Fibroblast of skin of back (primary cell): ENCODE results near the gene FIGN.

Experiments used
- DNase-seq: peaks from one replicate; pipeline ENCODE4 v3.0.0-alpha.2; 2013

The FIGN gene

GRCh38 chr2:163736433-163737189 lies 803 bp upstream of the FIGN start:
- peak; percentile 42 for DNase-seq

- DNase-seq: peak; percentile 27
These were observed 725 bp downstream of the FIGN start for GRCh38 chr2:163734881-163735684.

DNA sequence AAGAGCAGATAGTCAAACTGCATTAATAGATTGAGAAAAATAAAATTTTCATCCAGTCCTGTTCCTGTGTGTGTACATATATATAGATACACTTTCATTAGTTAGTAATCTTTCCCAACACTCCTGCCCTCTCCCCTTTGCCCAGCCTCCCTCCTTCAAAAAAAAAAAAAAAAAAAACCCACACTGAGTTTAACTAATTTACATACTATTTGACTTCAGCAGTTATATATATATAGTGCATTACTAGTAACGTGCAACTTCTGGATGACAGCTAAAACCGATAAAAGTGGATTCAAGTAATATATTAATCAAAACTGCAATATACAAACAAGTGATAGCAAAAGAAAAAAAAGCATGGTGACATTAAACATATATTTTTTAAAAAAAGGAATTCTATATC lies 1.4 kb downstream of the FIGN start:
- no peak for DNase-seq

DNA sequence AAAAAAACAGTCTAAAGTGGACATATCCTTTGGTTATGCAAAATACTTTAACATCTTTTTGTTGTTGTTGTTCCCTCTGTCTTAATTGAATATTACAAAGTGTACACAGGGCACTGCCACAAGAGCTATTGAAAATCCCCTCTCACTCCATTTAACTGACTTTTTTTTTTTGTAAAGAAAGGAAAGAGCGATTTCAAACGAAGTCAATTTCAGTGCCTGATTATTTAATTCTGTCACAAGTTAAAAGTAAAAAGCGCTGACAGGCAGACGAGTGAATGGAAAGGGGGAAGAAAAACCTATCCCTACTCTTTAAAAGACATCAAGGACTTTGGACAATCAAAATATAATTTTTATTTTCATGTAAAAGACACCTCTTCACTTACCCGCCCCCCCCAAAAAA lies 1.9 kb downstream of the FIGN start:
- DNase-seq: no peak

DNA sequence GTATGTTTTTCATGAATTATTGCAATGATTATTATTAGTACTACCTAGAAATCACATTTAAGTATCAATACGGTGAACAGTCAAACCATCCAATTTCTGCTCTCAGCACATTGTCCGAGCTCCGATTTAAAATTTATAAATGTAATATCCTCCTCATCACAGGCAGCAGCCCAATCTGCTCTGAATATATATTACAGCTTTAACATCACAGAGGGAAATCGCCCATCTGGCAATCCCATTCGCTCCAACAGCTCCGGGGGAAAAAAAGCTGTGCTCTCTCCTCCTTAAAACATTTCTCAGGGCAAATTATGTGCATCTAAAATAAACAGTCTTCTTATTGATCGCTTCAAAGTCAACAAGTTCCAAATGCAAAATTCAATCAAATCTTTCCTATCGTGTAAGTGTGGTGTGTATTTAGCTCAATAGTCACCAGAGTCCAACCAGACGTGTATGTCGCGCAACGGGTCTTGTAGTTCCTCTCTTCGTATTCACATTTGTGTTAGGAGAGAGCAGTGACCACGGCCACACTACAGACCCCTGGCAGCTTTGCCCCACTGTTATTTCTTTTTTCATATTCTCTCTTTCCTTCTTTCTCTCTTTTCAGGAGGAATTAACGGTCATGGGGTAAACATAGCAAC lies 2.4 kb downstream of the FIGN start:
- DNase-seq: no peak

DNA sequence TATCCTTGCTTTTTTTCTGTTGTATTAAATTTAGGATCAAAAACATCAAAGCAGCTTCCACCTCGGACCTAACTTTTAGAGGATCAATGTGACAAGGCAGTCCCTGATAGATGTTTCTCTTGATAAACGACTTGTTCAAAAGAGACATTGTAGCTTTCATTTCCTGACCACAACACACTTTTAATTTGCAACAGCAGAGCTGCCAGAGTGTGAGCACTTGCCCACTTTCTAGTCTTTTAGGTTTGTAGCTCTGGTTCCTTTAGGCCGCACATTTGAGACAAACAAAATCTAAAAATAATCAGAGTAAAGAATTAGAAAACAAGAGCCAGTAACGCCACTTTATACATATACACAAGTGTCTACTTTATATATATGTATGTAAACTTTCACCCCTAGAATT lies 3.1 kb downstream of the FIGN start:
- DNase-seq: no peak

GRCh38 chr2:163731735-163732134 lies 4.1 kb downstream of the FIGN start:
- DNase-seq: no peak

DNA sequence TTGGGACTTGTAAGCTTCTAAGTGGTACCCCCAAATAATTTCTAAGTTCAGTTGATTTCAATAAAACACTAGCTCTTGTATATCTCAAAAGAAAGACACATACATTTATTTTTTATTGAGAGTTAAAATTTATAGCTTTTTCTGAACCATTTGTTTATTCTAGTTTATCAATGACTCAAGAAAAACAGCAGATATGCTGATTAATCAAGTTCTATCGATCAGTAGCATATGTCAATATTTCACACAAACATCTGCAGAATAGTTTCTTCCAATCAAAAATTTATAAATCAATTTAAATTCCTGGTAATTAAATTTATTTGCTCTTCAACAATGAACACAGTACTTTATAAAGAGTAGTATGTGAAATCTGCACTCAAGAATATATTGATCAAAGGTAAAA lies 5.3 kb downstream of the FIGN start:
- no peak for DNase-seq

DNA sequence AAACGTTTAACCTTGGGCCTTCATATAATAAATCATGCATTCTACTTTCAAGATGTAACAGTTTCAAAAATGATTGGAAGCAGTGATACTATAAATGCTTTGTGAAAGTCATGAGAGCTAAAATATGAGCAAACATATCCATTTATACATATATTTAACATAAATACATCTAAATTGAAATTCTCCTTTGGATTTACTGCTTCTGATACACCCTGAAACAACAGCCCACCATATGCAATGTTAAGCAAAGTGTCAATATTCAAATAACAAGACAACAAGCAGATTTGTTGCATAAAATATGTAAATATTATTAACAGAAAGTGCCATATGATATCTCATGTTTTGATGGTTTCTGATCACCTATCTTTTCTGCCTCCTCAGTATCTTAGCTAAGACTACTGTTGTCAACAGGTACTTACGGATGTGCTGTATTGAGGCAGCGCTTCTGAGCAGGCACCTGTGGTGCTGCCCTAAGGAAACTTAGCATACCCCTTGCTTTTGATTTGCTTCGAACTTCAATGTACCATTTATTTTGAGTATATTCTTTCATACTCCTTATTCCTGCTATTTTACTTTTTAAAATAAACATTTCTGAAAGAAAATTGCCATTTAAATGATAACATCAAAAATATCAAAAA lies 6.1 kb downstream of the FIGN start:
- DNase-seq: no peak

- no peak for DNase-seq
These were observed 11.9 kb downstream of the FIGN start for GRCh38 chr2:163723881-163724280.

- DNase-seq: no peak
These were observed 12.5 kb downstream of the FIGN start for GRCh38 chr2:163723348-163723747.

- DNase-seq: no peak
These were observed 16.5 kb downstream of the FIGN start for GRCh38 chr2:163719331-163719730.

DNA sequence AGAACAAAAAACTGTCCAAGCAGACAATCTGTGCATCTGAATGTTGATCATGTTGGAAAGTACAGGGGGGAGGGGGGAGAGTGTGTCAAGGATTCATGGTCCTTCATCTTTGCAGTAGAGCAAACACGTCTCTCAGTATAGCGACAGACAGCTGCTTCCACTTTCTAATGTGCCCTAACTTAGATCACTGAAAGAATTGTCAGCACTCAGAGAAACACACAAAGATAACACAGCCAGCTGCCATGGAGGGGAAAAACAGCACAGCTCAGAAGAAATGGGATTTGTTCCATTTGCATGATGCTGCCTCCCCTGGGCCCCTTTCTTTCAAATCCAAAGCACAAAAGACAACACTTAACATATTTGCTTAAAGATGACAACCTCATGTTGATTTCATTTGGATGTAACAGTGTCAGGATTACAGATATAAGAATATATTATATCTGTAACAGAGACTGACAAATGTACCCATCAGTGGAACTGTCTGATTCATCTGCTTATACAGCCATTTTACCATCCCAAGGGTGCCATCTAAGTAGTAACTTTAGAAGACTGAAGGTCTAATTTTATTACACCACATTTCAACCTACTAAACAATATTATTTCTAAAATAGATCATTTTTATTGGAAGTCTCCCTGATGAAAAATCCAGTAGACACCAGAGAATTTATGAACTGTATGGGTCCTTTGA lies 17.7 kb downstream of the FIGN start:
- DNase-seq: peak; percentile 3

DNA sequence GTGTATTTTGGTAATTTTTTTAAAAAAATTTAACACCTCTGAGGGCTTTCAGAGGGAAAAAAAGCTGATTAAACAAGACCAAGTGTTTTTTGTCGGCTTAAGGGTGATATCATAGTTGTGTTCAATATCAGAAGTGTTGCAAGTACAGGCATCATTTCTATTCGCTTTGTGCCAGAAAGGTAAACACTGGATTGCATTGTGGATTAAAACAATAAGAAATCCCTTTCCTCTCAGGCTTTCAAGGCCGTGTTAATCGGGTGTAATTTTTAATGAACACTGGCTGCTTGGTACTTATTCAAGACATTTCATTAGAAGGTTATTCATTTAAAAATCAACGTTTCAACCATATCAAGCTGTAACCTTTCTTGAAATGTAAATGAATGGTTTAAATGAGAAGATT lies 18.3 kb downstream of the FIGN start:
- DNase-seq: no peak

DNA sequence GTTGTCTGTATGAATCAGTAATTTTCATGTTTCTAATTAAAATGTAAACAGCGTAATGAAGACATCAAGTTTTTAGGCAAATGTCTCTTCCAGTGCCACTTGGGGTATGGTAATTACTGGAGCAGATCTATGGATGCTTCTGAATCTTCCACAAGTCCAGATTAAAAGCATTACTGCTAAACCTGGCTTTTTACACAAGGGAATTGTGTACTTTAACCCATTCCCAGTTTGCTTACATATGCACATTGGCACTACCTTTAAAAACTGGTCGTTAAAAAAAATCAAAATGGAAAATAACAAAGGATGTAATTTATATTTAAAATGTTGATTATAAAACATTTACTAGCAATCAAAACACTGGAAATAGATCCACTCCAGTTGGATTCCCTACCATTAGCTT lies 19.7 kb downstream of the FIGN start:
- DNase-seq: no peak

- DNase-seq: no peak
These were observed 20.1 kb downstream of the FIGN start for GRCh38 chr2:163715668-163716067.

DNA sequence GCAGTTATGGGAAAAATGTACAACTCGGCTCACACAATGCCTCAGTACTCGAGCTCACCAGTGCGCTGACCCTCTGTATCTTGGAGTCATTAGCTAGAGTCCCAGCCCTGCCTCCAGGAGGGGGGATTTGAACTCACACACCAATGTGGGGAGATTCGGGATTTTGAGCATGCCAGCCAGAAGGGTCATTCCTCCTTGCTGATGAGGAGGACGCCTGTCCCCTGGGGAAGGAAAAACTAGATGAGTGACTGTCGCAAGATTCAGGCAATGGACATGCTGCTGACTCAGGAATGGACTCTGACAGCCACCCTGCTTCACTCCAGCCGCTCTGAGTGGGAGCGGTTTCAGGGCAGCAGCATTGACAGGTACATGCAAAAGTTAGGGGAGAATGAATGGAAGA lies 20.6 kb downstream of the FIGN start:
- no peak for DNase-seq

DNA sequence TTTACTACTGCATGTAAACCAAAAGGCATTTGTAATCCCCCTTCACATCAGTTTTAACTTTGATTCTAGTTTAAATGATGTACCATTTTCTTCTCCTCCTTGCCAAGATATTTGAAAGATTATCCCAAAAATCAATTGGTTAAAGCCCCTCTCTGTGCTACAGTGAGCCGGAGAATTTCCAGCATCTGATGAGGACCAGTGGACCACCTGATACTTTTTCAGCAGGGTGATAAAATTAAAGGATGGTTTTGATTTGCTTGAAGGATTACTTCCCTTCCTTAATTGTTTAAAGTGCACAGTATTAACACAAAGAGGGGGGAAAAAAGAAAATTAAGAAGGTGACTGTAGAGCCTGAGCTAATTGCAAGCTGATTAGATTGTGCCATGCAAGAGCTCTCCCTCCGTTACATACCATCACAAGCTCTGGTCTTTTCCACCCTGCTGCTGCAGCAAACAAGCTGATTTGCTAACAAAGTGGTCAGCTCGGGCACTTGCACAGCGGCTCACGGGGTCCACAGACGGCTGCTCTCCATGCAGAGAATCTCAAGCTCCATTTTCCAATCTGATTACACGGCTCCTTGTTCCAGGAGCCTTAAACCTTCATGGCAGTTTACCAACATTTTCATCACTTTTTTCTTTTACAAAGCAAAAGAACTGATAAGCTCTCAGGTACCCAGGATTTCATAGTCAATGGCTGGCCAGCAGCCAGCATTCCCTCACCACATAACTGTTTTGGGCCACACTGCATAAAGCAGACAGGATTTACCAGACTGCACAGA lies 22.1 kb downstream of the FIGN start:
- no peak for DNase-seq

- DNase-seq: no peak
These were observed 24.1 kb downstream of the FIGN start for GRCh38 chr2:163711699-163712098.

DNA sequence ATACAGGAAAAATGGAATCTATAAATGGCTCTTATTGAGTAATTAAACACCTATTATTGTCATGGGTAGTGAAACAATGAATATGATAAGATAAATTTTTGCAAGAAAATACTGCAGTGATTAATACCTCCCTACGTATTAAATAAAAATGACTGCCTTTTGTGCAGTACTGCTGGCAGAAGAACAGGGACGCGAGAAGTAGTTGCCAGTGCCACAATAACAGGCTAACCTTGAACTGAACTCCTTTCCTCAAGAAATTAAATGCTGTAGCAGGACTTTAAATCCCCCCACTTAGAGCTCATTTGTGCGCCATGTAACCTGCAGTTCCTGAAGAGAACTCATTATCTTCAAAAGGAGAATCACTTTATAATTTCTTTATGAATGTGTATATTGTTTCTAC lies 24.6 kb downstream of the FIGN start:
- no peak for DNase-seq

DNA sequence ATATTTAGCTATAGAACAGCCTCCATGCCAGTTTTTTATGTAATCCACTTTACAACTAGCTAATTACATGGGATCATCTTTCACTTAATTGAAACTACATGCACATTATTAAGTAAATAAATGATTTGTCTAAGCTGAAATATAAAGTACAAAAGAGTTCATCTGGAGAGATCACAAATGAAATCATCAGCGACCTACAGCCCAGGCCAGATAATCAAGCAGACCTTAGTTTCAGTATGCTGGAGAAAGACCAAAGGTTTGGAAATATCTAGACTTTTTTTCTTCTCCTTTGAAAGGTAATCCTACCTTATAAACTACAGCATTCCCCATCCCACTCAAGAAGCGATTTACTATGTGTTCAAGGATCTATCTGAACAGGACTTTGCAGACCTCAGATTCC lies 26.5 kb downstream of the FIGN start:
- DNase-seq: no peak

DNA sequence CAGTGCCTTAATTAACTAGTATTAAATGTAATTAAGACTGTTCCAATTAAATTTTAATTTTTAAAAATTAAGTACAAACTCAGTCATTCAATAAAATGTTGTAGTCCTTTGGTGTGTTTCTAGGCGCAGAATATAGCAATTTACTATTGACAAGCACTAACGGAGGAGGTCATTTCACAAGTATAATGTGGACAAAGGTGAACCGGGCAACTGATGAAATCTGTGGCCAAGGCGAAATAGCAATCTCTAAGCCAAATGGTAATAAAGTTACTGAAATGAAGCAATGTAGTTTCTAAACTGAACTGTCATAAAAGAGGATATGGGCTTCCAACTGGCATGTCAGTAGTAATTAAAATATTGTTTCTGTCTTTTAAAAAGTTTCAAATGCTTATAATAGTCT lies 27.5 kb downstream of the FIGN start:
- no peak for DNase-seq
